A549 (cell line): ENCODE data around the gene COCH. TPM values are rescaled to one million over a fixed set of nuclear protein-coding genes. Genes with fewer than 3 reads are reported as not detected.

Experiments used
- ATAC-seq, 2 experiments: fragments of 200-7000 bp in 1 of 2; fragments of >200 bp in 1 of 2; cut with Nextera tagmentation in 1 of 2; cut with Tn5 transposase in 1 of 2; 3 replicates each; pipeline versions ENCODE4 v1.8.0 to v1.9.1; 2018 to 2020; ENCODE audit warnings: mild to moderate bottlenecking in 1 of 2, moderate library complexity in 1 of 2
- CTCF ChIA-PET: fragments of 300-600 bp; sonication (Branson Sonifier 250); formaldehyde crosslinking; extraction: SDS; loops from one replicate; lab custom pipeline; 2021; ENCODE audit warnings: antibody characterized with exemption, inconsistent platforms; lab: Yijun Ruan, JAX
- POLR2A ChIA-PET: fragments of 350-600 bp; formaldehyde crosslinking; extraction: SDS; loops from one replicate; lab custom pipeline; 2021; ENCODE audit warnings: antibody characterized with exemption, inconsistent platforms; lab: Yijun Ruan, JAX
- DNase-seq, 2 experiments: peaks; one replicate each; pipeline versions ENCODE4 v3.0.0 to v3.0.0-alpha.2; 2011 to 2016; ENCODE audit warnings: low read depth in 1 of 2, low spot score in 1 of 2
- FAIRE-seq: peaks from 2 replicates; lab custom pipeline; 2011; peaks lifted over from hg19 to GRCh38; lab: Jason Lieb, UNC
- H3K27ac ChIP-seq, 2 experiments: fragments of >200 bp; sonication (Bioruptor Twin); formaldehyde crosslinking; 3 replicates each; pipeline ENCODE4 v1.5.1; 2016 to 2017
- H3K4me1 ChIP-seq: fragments of >200 bp; sonication (Bioruptor Twin); formaldehyde crosslinking; 3 replicates; pipeline ENCODE4 v1.6.1; 2016
- H3K4me2 ChIP-seq: fragments of >200 bp; sonication (Bioruptor Twin); formaldehyde crosslinking; 3 replicates; pipeline ENCODE4 v1.6.1; 2016
- H3K4me3 ChIP-seq: fragments of >200 bp; sonication (Bioruptor Twin); formaldehyde crosslinking; 3 replicates; pipeline ENCODE4 v1.5.1; 2016
- H3K9me3 ChIP-seq: fragments of >200 bp; sonication (Bioruptor Twin); formaldehyde crosslinking; 3 replicates; pipeline ENCODE4 v1.6.1; 2016
- CBX2 ChIP-seq: fragments of 200-600 bp; sonication (generic); IDR thresholded peaks from 2 replicates; pipeline ENCODE4 v1.6.1; 2016; ENCODE audit warnings: low read depth, mild to moderate bottlenecking, borderline replicate concordance
- CBX8 ChIP-seq: fragments of 200-600 bp; sonication (generic); IDR thresholded peaks from 2 replicates; pipeline ENCODE4 v1.6.1; 2016
- CHD2 ChIP-seq: fragments of 150-350 bp; IDR thresholded peaks from 2 replicates; pipeline ENCODE4 v1.6.1; 2014; ENCODE audit warnings: low read length; ENCODE audit not compliant: partially characterized antibody
- CTCF ChIP-seq: fragments of >200 bp; sonication (Bioruptor Twin); formaldehyde crosslinking; IDR thresholded peaks from 3 replicates; pipeline ENCODE4 v1.5.1; 2016
- E2F6 ChIP-seq: IDR thresholded peaks from 2 replicates; pipeline ENCODE4 v1.6.1; 2012; ENCODE audit warnings: low read depth, borderline replicate concordance
- ELK1 ChIP-seq: fragments of 150-350 bp; IDR thresholded peaks from 2 replicates; pipeline ENCODE4 v1.6.1; 2014; ENCODE audit warnings: low read depth, mild to moderate bottlenecking, low read length
- EP300 ChIP-seq, 2 experiments: fragments of >200 bp; sonication (Bioruptor Twin); formaldehyde crosslinking; IDR thresholded peaks; 2 replicates in 1 of 2; 3 replicates in 1 of 2; pipeline ENCODE4 v1.6.1; 2016 to 2017
- HDAC2 ChIP-seq: fragments of 200-600 bp; sonication (generic); IDR thresholded peaks from 2 replicates; pipeline ENCODE4 v1.6.1; 2016
- HEYL ChIP-seq: fragments of 250-450 bp; sonication (Bioruptor Pico); IDR thresholded peaks from 2 replicates; pipeline ENCODE4 v1.8.0; 2021; ENCODE audit warnings: mild to moderate bottlenecking, moderate library complexity
- HOXA7 ChIP-seq: fragments of 250-450 bp; sonication (Bioruptor Pico); IDR thresholded peaks from 2 replicates; pipeline ENCODE4 v1.5.0; 2020; ENCODE audit warnings: mild to moderate bottlenecking, moderate library complexity
- HOXB13 ChIP-seq: fragments of 250-450 bp; sonication (Bioruptor Pico); IDR thresholded peaks from 2 replicates; pipeline ENCODE4 v1.5.0; 2020; ENCODE audit warnings: low read depth, mild to moderate bottlenecking, moderate library complexity
- HOXB5 ChIP-seq: fragments of 250-450 bp; sonication (Bioruptor Pico); IDR thresholded peaks from 2 replicates; pipeline ENCODE4 v1.5.0; 2020; ENCODE audit warnings: mild to moderate bottlenecking, moderate library complexity
- MAX ChIP-seq: IDR thresholded peaks from 2 replicates; pipeline ENCODE4 v1.6.1; 2012
- MAZ ChIP-seq: fragments of 150-350 bp; IDR thresholded peaks from 2 replicates; pipeline ENCODE4 v1.6.1; 2014; ENCODE audit warnings: antibody characterized with exemption, low read depth, low read length, borderline replicate concordance
- MYC ChIP-seq: IDR thresholded peaks from 2 replicates; pipeline ENCODE4 v1.6.1; 2012; ENCODE audit warnings: mild to moderate bottlenecking, inconsistent platforms, low read length, improper control_type of control experiment, borderline replicate concordance
- NR3C1 ChIP-seq: fragments of >200 bp; sonication (Bioruptor Twin); formaldehyde crosslinking; IDR thresholded peaks from 3 replicates; pipeline ENCODE4 v1.6.1; 2017
- PBX3 ChIP-seq: IDR thresholded peaks from 2 replicates; pipeline ENCODE4 v1.6.1; 2012
- PHF8 ChIP-seq: fragments of 200-600 bp; sonication (generic); IDR thresholded peaks from 2 replicates; pipeline ENCODE4 v1.6.1; 2016; ENCODE audit warnings: low read depth, mild to moderate bottlenecking, antibody characterized with exemption, moderate library complexity, borderline replicate concordance
- RAD21 ChIP-seq, 2 experiments: fragments of >200 bp in 1 of 2; sonication (Bioruptor Twin) in 1 of 2; formaldehyde crosslinking in 1 of 2; IDR thresholded peaks in 1 of 2; conservative IDR thresholded peaks in 1 of 2; 2 replicates in 1 of 2; 3 replicates in 1 of 2; pipeline ENCODE4 v1.6.1; 2012 to 2018; ENCODE audit warnings: inconsistent platforms in 1 of 2
- RARB ChIP-seq: fragments of 250-450 bp; sonication (Bioruptor Pico); IDR thresholded peaks from 2 replicates; pipeline ENCODE4 v1.8.0; 2021; ENCODE audit warnings: mild to moderate bottlenecking, moderate library complexity
- RCOR1 ChIP-seq: fragments of 150-350 bp; IDR thresholded peaks from 2 replicates; pipeline ENCODE4 v1.6.1; 2014; ENCODE audit warnings: antibody characterized with exemption, low read length, low read depth
- ZC3H11A ChIP-seq: fragments of 450-650 bp; IDR thresholded peaks from 2 replicates; pipeline ENCODE4 v1.6.1; 2014; ENCODE audit warnings: antibody characterized with exemption, mild to moderate bottlenecking
- ZSCAN20 ChIP-seq: fragments of 250-450 bp; sonication (Bioruptor Pico); IDR thresholded peaks from 2 replicates; pipeline ENCODE4 v1.8.0; 2022; ENCODE audit warnings: mild to moderate bottlenecking, moderate library complexity
- WGBS: methylation state at CpG from one replicate; pipeline ENCODE4 v1.1.6; 2017; ENCODE audit errors: missing lambda C conversion rate; 5-methylcytosine and 5-hydroxymethylcytosine counted together
- polyA plus RNA-seq, 4 experiments: library from polyadenylated mRNA; depleted of rRNA in 3 of 4; stranded (reverse); fragments of >200 nt; fragmentation: RNase III in 1 of 4; extraction: RNeasy Plus Mini Kit Qiagen cat#74134 plus additional on column Dnase treatment in 1 of 4; gene quantifications; 2 replicates in 3 of 4; 3 replicates in 1 of 4; pipeline ENCODE4 v1.2.3, GENCODE V29; 2011 to 2017

Gene COCH
- polyA plus RNA-seq, 2 of the 4 experiments (the other 2 are of a cell fraction), result 33.0 to 45.9 TPM

- TF ChIP-seq CTCF, result no peak
- TF ChIP-seq CHD2, result no peak
- TF ChIP-seq PHF8, result no peak
- no peak for TF ChIP-seq HOXB5
- no peak for TF ChIP-seq E2F6
- TF ChIP-seq PBX3, result no peak
These were observed 10.5 kb downstream of the COCH start (continued) for GRCh38 chr14:30884901-30885300.

GRCh38 chr14:30885840-30886740 is 11.7 kb downstream of the COCH start:
- no peak overlapping the region for H3K4me3 ChIP-seq
- peak in 1 of 2 experiments; percentile 30; a peak in 1 of 6 replicates for ATAC-seq
- POLR2A ChIA-PET, result no interaction called here
- TF ChIP-seq ELK1 (no peak), NR3C1 (no peak)
- CTCF ChIA-PET, result interaction anchor here (0.7 to 1.6 kb wide), 3 partner anchors 9 to 13 kb away, joined by 3 to 5 read pairs (median 3); partner anchors contain the start of gene COCH
- no peak for DNase-seq
- 90% methylated on average over 7 of the region's 7 CpGs for WGBS
- H3K4me1 ChIP-seq, result no peaks in the 10 kb centered on the region
- no peak overlapping the region for H3K4me2 ChIP-seq
- H3K27ac ChIP-seq, result no peak overlapping the region
- no peaks in the 10 kb centered on the region for H3K9me3 ChIP-seq
- FAIRE-seq, result no peak

- POLR2A ChIA-PET, result interaction anchor here (0.7 kb wide), 1 partner anchor 158 kb away, joined by 3 read pairs; no protein-coding TSS in a partner anchor
These were observed 14.3 kb downstream of the COCH start for GRCh38 chr14:30888480-30889243.

GRCh38 chr14:30889244-30889594 is 14.9 kb downstream of the COCH start:
- no peak overlapping the region for H3K4me2 ChIP-seq
- no peak overlapping the region for H3K4me3 ChIP-seq
- ChIA-PET CTCF (no interaction called here), POLR2A (no interaction called here)
- WGBS, result 69% methylated on average over 4 of the region's 4 CpGs
- no peak for FAIRE-seq
- no peak overlapping the region for H3K27ac ChIP-seq
- DNase-seq, result no peak
- H3K4me1 ChIP-seq, result peaks cover 8% of the 10 kb centered on the region; the same call in 2 of the 3 replicates
- ATAC-seq, result no peak
- H3K9me3 ChIP-seq, result no peaks in the 10 kb centered on the region
- TF ChIP-seq RAD21 (conservative IDR thresholded peaks at IDR 0.05 in 1 of 2, IDR thresholded peaks at IDR 0.05 in 1 of 2), result no peak
- TF ChIP-seq MAZ, result no peak
- TF ChIP-seq CBX8, result no peak
- TF ChIP-seq ZC3H11A, result no peak
- TF ChIP-seq EP300 (IDR thresholded peaks at IDR 0.05), result no peak
- no peak for TF ChIP-seq MYC
- no peak for TF ChIP-seq CTCF
- no peak for TF ChIP-seq MAX
- no peak for TF ChIP-seq HOXA7 (CRISPR knock-in tag)
- no peak for TF ChIP-seq CBX2
- TF ChIP-seq ZSCAN20 (CRISPR knock-in tag), result no peak

More at GRCh38 chr14:30888480-30889243, 14.3 kb downstream of the COCH start:
- Histone ChIP-seq H3K4me2 (no peak overlapping the region), H3K4me1 (peaks cover 2% of the 10 kb centered on the region; the same call in 2 of the 3 replicates), H3K27ac (no peak overlapping the region), H3K9me3 (no peaks in the 10 kb centered on the region), H3K4me3 (no peak overlapping the region)
- CTCF ChIA-PET, result interaction anchor here (1.2 kb wide), 1 partner anchor 15 kb away, joined by 5 read pairs; the partner anchor contains the start of gene COCH
- TF ChIP-seq ZC3H11A, result no peak
- TF ChIP-seq RARB (CRISPR knock-in tag), result no peak
- TF ChIP-seq HOXB13 (CRISPR knock-in tag), result no peak
- no peak for TF ChIP-seq RCOR1
- TF ChIP-seq RAD21 (conservative IDR thresholded peaks at IDR 0.05 in 1 of 2, IDR thresholded peaks at IDR 0.05 in 1 of 2), result no peak
- no peak for TF ChIP-seq MYC
- TF ChIP-seq HEYL (CRISPR knock-in tag), result no peak
- TF ChIP-seq HDAC2, result no peak
- TF ChIP-seq CHD2, result no peak
- ATAC-seq (no peak; a peak in 2 of 6 replicates), FAIRE-seq (no peak), DNase-seq (no peak)
- 92% methylated on average over 5 of the region's 5 CpGs for WGBS
